ENCODE data around the gene POU2F3.

GRCh38 chr11:120343429-120343828 is 103.5 kb downstream of the POU2F3 start:
- TF ChIP-seq POLR2AphosphoS5 (IDR thresholded peaks at IDR 0.05) (no peak), CTCF (IDR thresholded peaks at IDR 0.05) (no peak), POLR2A (IDR thresholded peaks at IDR 0.05) (no peak)
